ENCODE results near the gene CEP57.

The CEP57 gene

GRCh38 chr11:95877291-95877690 lies 87.0 kb downstream of the CEP57 start:
- ChIA-PET CTCF (no interaction called here), POLR2A (no interaction called here)
- Histone ChIP-seq H3K4me3 (ENCODE audit: low read depth, low read length) (no peak overlapping the region), H3K9me3 (ENCODE audit: control insufficient read depth, insufficient read depth, low read depth, low read length) (no peaks in the 10 kb centered on the region), H3K27ac (ENCODE audit: extremely low read depth, low read depth, low read length) (no peak overlapping the region), H3K36me3 (ENCODE audit: control insufficient read depth in 2 of 2, insufficient read depth in 1 of 2, low read length in 2 of 2) (no peaks in the 10 kb centered on the region; a peak in 1 of 3 replicates), H3K4me1 (ENCODE audit: control insufficient read depth, insufficient read depth, low read length) (no peaks in the 10 kb centered on the region)
- TF ChIP-seq ZBTB8A (tag by site-specific recombination; IDR thresholded peaks at IDR 0.05) (no peak), ZSCAN5A (tag by site-specific recombination; IDR thresholded peaks at IDR 0.05) (no peak), ZNF404 (tag by site-specific recombination; IDR thresholded peaks at IDR 0.05) (no peak), ZNF791 (tag by site-specific recombination; IDR thresholded peaks at IDR 0.05) (no peak), ZNF132 (tag by site-specific recombination; IDR thresholded peaks at IDR 0.05; ENCODE audit: borderline replicate concordance) (no peak)
- TF ChIP-seq, protein P1, sequence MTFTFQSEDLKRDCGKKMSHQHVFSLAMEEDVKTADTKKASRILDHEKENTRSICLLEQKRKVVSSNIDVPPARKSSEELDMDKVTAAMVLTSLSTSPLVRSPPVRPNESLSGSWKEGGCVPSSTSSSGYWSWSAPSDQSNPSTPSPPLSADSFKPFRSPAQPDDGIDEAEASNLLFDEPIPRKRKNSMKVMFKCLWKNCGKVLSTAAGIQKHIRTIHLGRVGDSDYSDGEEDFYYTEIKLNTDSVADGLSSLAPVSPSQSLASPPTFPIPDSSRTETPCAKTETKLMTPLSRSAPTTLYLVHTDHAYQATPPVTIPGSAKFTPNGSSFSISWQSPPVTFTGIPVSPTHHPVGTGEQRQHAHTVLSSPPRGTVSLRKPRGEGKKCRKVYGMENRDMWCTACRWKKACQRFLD (tag by site-specific recombination; IDR thresholded peaks at IDR 0.05), result no peak
- TF ChIP-seq, protein P2, sequence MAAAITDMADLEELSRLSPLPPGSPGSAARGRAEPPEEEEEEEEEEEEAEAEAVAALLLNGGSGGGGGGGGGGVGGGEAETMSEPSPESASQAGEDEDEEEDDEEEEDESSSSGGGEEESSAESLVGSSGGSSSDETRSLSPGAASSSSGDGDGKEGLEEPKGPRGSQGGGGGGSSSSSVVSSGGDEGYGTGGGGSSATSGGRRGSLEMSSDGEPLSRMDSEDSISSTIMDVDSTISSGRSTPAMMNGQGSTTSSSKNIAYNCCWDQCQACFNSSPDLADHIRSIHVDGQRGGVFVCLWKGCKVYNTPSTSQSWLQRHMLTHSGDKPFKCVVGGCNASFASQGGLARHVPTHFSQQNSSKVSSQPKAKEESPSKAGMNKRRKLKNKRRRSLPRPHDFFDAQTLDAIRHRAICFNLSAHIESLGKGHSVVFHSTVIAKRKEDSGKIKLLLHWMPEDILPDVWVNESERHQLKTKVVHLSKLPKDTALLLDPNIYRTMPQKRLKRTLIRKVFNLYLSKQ (tag by site-specific recombination; IDR thresholded peaks at IDR 0.05; ENCODE audit: borderline replicate concordance), result no peak
